ENCODE results near the gene DCDC1.

The DCDC1 gene, protein sequence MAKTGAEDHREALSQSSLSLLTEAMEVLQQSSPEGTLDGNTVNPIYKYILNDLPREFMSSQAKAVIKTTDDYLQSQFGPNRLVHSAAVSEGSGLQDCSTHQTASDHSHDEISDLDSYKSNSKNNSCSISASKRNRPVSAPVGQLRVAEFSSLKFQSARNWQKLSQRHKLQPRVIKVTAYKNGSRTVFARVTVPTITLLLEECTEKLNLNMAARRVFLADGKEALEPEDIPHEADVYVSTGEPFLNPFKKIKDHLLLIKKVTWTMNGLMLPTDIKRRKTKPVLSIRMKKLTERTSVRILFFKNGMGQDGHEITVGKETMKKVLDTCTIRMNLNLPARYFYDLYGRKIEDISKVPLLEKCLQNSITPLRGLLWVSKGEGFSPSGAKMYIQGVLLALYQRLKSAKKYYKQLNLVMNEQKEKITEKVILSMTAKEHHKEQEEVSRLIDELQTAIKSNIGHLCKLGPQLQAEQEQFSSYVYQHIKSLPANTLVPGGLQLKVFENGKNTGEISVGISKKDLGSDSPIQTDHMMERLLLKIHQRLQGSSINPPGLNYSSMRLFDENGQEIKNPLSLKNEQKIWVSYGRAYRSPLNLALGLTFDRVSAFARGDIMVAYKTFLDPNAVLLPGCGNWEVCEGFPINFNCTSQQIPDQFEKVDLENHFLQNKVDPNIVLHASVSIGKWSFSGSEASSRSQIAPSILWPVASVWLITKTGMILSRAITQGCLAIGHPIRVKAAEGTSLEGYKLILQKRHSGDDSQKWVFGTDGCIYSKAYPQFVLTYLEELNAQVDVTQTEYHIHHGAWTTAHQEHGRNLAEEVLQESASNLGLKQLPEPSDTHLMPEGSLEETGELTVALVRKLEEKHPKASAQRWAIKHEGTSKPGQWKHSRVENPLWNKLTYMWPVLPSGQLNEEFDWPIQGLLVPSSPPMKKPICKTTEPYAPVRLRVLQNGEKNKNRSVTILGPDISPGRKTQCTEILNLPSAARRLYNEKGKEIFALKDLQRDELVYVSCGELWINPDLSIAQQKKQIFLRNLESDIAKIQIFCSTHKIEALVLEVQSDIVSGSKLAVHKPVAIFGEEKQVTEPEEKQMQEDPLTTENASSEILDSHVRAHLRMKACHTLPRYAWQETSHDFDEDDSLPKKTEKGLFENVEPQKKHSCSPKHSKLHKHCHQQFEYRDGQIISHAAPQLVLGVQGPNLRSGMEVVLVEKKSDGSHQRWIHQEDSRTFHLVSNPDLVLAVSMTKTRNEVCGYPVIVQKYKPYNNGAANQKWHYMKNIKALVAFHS (N-terminal part only)

DNA sequence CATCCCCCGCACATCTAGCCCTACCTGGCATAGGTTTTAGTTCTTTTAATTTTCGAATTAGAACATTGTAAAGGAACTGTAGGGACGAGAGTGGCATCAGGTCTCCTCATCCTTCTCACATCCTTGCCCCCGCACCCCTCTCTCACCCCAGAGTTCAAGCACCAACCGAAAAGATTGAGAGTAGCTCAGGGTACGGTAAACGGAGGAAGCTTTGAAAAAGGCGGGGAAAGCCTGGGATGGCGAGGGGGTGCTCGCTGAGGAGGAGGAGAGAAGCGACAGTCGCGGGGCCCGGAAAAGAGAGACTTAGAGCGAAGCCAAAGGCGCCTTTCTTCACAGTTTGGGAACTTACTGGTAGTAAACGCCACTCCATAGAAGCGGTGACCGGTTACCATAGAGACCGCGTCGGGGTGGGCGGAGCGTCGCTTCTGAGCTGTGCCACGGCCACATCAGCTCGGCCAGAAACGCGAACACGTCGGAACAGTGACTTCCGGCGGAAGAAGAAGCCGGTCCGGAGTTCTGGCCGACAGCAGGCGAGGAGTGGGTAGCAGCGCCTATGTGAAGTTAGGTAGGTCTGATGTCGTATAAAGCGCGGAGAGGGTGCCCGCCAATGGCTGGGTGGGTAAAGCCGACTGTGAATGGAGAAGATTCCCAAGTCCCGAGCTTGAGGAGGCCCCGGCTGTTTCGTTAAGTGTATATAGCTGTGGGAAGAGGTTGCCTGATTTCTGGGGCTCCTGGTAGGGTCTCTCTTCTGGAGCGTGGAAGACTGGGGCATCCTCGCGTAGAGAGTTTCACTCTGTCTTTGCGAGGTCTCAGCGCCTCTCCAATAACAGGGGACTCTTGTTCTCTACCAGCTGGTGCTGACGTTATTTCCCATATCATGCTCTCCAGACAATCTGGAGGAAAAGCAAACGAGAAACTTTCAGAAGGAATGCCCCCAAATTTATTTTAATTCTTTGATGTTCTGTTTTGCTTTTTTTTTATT, at the start of gene DCDC1, which contains the start of gene DNAJC24:
Gene DCDC1, minus strand, starts transcription at position 392 of the 982 bp plus-strand sequence. CDS start 41,459 bp downstream, outside the sequence.
Gene DNAJC24, plus strand, starts transcription at position 513 of the 982 bp plus-strand sequence. CDS start 889 bp downstream, outside the sequence.
- DNase-seq: peak; percentile 96

DNA sequence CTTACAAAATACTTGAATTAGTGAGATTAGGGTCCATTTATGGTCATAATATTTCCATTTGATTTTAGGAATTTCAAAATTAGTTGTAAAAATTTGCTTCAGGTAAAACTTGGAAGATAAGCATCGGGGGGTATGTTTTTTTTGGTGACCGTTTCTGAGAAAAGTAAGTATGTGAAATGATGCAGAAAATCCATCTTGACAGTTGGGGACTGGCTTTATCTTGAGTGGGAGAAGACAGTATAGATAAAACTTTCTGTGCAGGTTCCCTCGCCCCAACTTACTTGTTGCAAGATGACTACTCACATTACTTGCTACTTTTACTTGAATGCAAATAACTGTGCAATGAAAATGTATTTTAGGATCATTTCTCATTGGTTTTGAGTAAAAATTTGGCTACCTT, 49.6 kb upstream of the DCDC1 start:
- DNase-seq: no peak

GRCh38 chr11:31417816-31418215, 48.3 kb upstream of the DCDC1 start:
- no peak for DNase-seq

- no peak for DNase-seq
These were observed 47.8 kb upstream of the DCDC1 start for GRCh38 chr11:31417357-31417756.

DNA sequence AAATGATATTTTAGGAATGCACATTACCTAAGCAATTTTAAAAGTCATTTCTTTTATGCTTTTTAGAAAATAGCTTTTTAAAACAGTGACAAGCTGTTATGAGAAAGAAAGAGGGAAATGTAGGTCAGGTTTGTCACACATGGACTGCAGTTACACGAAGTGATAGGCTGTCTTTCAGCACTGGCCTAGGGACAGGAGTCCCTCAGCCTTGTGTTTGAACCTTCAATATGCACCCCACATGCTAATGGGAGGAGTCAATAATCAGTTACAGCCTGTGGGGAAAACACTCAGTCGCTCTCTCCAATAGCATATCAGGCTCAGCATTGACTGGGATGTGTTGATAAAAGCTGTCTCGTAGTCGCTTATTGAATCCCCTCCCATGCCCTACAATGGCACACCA, 45.9 kb upstream of the DCDC1 start:
- DNase-seq: no peak

DNA sequence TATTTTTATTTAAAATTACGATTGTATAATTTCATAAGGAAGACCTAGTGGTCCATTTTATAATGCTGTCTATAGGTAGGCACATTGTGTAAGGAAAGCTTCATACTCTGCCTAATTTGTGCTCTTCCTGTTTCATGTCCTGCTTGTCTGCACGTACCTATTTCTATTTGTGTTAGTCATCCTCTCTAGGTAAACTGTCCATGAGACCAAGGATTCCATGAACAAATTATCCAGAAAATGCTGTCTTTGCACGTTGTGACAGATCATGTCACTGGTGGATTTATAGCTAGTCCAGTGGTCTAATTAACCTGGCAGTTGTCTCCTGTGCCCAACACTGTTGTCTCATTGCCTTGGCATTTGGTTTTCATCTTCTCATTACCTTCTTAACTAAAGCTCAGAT, 44.8 kb upstream of the DCDC1 start:
- DNase-seq: no peak

- no peak for DNase-seq
These were observed 43.4 kb upstream of the DCDC1 start for GRCh38 chr11:31412946-31413345.

- DNase-seq: no peak
These were observed 38.7 kb upstream of the DCDC1 start for GRCh38 chr11:31408201-31408600.

GRCh38 chr11:31404614-31405013, 35.1 kb upstream of the DCDC1 start:
- no peak for DNase-seq

DNA sequence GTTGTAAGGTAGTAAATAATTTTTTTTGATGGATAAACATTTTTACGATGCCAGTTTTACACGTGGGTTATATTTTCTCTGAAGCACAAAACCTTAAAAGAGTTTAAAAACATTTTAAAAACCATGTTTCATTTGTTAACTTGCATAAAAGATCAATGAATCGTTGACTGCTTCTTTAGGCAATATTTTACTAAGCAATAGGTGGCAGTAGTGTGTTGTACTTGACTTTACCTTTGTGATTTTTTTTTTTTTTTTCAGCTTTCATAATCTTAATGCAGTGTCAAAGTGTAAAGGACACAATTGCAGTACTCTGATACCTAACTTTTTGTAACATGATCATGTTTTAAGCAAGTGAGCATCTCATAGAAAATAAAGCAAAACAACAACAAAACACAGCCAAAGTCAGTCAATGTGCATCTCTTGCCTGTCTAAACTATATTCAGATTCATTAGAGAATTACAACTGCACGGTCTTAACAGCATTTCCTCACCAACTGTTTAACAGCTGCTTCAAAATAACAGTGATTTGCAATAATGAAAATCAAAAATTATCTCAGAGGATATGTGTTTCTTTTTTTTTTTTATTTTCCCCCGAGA, 27.8 kb upstream of the DCDC1 start:
- no peak for DNase-seq

GRCh38 chr11:31387379-31387778, 17.8 kb upstream of the DCDC1 start:
- no peak for DNase-seq

DNA sequence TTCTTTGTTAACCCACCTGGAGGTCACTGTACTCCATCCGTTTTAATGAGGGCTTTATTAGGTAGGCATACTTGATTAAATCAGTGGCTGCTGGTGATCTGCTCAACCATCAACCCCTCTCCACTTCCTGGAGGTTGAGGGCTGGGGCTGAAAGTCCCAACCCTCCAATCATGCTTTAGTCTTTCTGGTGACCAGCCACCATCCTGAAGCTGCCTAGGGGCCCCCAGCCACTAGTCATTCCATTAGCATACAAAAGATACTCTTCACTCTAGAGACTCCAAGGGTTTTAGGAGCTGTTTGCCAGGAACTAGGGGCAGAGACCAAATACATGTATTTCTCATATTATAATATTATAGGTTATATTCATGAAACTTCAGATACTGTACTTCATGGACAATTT, 13.6 kb upstream of the DCDC1 start:
- DNase-seq: no peak

- no peak for DNase-seq
These were observed 6.3 kb upstream of the DCDC1 start for GRCh38 chr11:31375879-31376278.

DNA sequence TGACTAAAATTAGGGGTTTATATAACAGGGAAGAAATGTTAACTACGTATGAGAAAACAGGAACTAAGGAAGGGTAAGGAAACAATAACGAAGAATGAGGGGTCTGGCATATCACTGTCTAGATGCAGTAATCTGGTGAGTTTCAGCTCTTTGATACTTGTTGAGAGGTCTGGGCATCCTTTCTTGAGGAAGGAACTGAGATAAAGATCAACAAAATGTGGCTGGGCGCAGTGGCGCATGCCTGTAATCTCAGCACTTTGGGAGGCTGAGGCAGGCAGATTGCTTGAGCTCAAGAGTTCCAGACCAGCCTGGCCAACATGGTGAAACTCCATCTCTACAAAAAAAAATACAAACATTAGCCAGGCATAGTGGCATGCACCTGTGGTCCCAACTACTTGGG, 2.7 kb downstream of the DCDC1 start:
- DNase-seq: no peak

DNA sequence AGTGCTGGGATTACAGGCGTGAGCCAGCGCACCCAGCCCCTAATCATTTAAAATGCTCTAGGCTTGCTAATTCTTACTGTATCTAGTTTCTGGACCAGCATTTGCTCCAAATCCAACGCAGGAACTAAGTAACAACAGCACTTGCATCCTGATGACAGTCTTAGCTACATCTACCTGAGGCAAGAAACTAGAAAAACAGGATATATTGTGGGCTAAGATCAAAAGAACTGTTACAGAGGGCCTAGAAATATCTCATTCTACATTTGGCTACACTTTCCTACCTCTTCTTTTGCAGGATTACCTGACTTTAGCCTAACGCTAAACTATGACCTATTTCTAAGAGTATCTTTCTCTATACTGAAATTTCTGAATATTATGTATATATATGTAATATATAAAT, 7.8 kb downstream of the DCDC1 start:
- no peak for DNase-seq

DNA sequence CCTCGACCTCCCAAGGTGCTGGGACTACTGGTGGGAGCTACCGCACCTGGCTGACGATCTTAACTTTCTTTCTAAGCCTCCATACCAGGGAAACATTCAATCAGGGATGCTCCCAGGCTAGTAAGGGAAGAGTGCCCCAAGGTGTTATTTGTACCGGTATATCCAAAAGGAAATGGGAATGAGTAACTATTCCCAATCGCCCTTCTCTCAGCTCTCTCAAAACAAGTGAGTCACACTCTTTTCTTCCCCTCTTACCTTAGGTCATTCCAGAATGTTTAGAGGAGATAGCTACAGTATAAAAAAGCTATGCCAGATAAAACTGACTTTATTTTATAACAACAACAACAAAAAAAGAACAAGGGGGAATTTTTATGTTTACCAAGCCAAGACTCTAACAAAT, 13.7 kb downstream of the DCDC1 start:
- DNase-seq: no peak

DNA sequence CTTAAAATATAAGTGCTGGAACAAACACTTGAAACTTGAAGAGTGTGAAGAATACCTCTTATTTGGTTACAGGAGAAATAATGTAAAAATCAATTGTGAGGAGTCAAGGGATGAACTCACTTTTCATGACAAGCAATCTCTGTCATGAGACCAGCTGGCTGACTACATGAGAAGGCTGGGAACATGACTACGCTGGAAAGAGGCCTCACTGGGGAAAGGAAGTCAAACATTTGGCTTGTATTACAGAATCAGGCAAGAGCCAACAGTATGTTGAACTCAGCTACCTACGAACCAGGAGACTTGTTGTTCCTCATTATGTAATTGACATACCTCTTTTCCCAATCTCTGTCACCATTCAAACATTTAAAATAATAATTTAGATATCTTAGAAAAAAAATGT, 14.4 kb downstream of the DCDC1 start:
- no peak for DNase-seq

GRCh38 chr11:31351168-31351567, 18.4 kb downstream of the DCDC1 start:
- no peak for DNase-seq

DNA sequence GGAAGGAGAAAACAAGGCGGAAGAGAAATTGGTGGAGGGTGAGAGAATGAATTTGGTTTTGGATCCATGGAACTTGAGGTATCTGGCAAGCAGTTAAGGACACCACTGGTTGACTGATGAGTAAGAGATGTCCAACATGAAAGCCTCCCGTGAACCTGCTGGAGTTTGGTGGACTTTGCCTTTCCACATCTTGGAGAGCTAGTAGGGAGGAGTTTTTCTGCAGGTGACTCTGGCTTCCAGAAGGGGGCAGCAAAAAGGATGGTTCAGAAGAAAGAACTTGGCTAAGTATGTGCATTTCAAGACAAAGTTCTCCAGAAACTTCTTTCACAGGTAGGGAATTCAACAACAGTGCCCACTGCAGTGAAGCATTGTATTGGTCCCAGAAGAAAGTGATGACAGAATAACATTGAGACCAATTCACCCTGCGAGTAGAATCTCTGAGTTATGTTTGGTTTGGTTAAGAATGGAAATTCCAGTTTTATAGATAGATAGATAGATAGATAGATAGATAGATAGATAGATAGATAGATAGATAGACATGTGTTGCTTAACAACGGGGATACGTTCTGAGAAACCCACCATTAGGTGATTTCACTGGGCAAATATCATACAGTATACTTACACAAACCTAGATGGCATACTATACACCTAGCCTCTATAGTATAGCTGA, 28.5 kb downstream of the DCDC1 start:
- DNase-seq: no peak

- no peak for DNase-seq
These were observed 31.7 kb downstream of the DCDC1 start for GRCh38 chr11:31337806-31338205.

GRCh38 chr11:31328697-31329096, 40.8 kb downstream of the DCDC1 start:
- no peak for DNase-seq

Data from femur (tissue), 1 donor.